Tibial artery (tissue), 4 donors: Measurements from ENCODE around the gene GATB.

Experiments
- DNase-seq, 2 donors: peaks; one replicate each; pipeline ENCODE4 v3.0.0-alpha.2; 2019
- H3K27ac ChIP-seq, 2 donors: fragments of 200-600 bp; sonication (generic) in 1 of 2; 1 replicate in 1 of 2; 2 replicates in 1 of 2; pipeline ENCODE4 v1.5.1; 2018 to 2019; ENCODE audit warnings: mild to moderate bottlenecking in 1 of 2
- H3K27me3 ChIP-seq, 2 donors: fragments of 200-600 bp; sonication (generic) in 1 of 2; one replicate each; pipeline versions ENCODE4 v1.5.1 to v1.6.0; 2016 to 2019
- H3K36me3 ChIP-seq, 3 donors: fragments of 200-600 bp; sonication (generic) in 2 of 3; one replicate each; pipeline ENCODE4 v1.5.1; 2016 to 2019; ENCODE audit warnings: mild to moderate bottlenecking in 2 of 3
- H3K4me1 ChIP-seq, 4 donors: fragments of 200-600 bp; sonication (generic) in 2 of 4; 1 replicate in 3 of 4; 2 replicates in 1 of 4; pipeline ENCODE4 v1.5.1; 2016 to 2019
- H3K4me3 ChIP-seq, 2 donors: fragments of 200-600 bp; sonication (generic) in 1 of 2; 1 replicate in 1 of 2; 2 replicates in 1 of 2; pipeline ENCODE4 v1.5.1; 2018 to 2019; ENCODE audit warnings: mild to moderate bottlenecking in 2 of 2
- H3K9me3 ChIP-seq, 3 donors: fragments of 200-600 bp; sonication (generic) in 1 of 3; one replicate each; pipeline ENCODE4 v1.5.1; 2016 to 2019
- intact Hi-C: fragments of 100-400 bp; cut with DNase I; formaldehyde crosslinking; loops from one replicate; pipeline ENCODE4 v1.15.0; 2023; ENCODE audit warnings: low total_unique reads
- TF ChIP-seq, protein P1 (sequence below), 2 experiments: fragments of 200-600 bp in 1 of 2; fragments of 450-650 bp in 1 of 2; IDR thresholded peaks; one replicate each; pipeline ENCODE4 v1.5.1; 2017 to 2019; ENCODE audit warnings: antibody characterized with exemption in 2 of 2, mild to moderate bottlenecking in 1 of 2, moderate library complexity in 1 of 2

Gene GATB

DNA sequence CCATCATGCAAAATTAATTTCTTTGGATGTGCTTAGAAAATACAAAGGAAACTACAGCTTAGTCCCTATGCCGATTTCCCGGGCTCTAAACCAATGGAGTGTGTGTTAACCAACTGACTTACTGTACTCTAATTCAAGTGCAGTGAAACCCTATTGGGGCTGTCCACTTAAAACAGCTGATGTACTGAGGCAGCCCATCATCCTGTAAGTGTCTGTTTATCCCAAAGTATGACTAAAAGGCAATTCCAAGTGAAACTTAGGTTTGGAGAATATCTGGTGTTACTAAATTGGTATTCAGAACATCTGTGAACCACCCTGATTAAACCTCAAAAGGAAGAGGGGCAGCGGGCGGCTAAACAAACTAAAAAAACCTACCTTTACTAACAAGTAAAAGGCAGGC, 79.7 kb downstream of the GATB start:
- Histone ChIP-seq H3K27me3 (no peaks in the 10 kb centered on the region), H3K4me3 (no peak overlapping the region), H3K4me1 (no peaks in the 10 kb centered on the region), H3K9me3 (no peaks in the 10 kb centered on the region), H3K27ac (no peak overlapping the region), H3K36me3 (peaks cover 0 to 37% (median 6%) of the 10 kb centered on the region in 3 donors)
- TF ChIP-seq, protein P1, sequence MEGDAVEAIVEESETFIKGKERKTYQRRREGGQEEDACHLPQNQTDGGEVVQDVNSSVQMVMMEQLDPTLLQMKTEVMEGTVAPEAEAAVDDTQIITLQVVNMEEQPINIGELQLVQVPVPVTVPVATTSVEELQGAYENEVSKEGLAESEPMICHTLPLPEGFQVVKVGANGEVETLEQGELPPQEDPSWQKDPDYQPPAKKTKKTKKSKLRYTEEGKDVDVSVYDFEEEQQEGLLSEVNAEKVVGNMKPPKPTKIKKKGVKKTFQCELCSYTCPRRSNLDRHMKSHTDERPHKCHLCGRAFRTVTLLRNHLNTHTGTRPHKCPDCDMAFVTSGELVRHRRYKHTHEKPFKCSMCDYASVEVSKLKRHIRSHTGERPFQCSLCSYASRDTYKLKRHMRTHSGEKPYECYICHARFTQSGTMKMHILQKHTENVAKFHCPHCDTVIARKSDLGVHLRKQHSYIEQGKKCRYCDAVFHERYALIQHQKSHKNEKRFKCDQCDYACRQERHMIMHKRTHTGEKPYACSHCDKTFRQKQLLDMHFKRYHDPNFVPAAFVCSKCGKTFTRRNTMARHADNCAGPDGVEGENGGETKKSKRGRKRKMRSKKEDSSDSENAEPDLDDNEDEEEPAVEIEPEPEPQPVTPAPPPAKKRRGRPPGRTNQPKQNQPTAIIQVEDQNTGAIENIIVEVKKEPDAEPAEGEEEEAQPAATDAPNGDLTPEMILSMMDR (IDR thresholded peaks at IDR 0.05) = no peak
- no peak for DNase-seq
- intact Hi-C loops = no loop called here

DNA sequence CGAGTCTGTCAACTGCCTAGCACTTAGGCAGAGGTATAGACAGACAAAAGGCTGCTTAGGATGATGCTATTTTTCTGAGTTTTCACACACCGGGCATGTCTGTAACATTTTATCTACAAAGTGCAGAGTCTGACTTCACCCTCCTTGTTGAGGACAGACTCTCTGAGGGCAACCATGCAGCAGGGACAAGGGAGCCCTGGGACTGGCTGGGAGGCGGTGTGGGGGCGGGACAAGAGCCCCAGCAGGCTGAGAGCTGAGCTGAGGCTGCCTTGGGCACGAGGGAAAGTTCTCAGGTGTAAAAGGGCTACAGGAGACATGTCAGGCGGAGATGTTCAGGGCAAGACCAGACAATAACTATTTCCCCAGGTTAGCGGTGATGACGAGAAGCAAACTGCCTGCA, 81.6 kb downstream of the GATB start:
- TF ChIP-seq, protein P1 (IDR thresholded peaks at IDR 0.05) = no peak
- H3K9me3 ChIP-seq = no peaks in the 10 kb centered on the region
- intact Hi-C loops = no loop called here

DNA sequence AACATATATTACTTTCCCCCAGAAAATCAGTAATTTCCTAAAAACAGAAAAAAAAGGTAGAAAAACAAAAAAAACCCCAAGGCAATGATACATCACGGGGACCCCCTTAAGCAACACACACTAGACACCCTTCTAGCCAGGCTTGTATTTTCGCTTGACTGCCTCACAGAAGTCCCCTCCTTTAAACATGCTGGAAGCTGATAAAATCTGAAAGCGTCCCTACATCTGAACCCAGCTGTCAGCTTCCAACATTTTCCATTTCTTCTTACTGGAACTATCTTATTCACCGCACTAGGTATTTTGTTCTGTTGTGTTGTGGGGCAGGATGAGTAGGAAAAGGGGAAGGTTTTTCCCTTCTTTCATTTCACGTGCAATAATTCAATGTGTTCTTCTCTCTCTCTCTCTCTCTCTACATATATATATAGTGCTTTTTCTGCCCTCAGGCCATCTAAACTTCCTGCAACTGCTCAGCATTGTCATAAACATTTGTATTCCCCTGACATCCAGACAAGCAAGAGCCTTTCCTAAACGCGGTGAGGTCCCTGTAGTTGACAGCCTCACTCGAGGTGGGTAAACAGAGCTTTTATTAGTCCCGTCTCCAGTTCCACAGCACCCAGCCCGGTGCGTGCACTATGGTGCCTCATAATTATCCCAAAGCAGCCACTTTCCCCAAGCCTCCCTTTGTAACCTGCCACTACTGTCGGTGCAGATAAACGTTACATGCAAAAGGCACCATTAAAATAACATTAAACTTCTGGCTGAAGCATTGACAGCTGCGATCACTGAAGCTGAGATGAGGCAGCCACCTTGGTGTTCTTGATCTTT, 82.5 kb downstream of the GATB start:
- no peaks in the 10 kb centered on the region for H3K9me3 ChIP-seq
- intact Hi-C loops = no loop called here

More for the DNA sequence above, 81.6 kb downstream of the GATB start:
- no peak for DNase-seq
- Histone ChIP-seq H3K4me1 (peaks cover 0 to 10% (median 5%) of the 10 kb centered on the region in 4 donors), H3K4me3 (no peak overlapping the region), H3K27ac (no peak overlapping the region), H3K27me3 (no peaks in the 10 kb centered on the region), H3K36me3 (peaks cover 0 to 37% (median 6%) of the 10 kb centered on the region in 3 donors)

DNA sequence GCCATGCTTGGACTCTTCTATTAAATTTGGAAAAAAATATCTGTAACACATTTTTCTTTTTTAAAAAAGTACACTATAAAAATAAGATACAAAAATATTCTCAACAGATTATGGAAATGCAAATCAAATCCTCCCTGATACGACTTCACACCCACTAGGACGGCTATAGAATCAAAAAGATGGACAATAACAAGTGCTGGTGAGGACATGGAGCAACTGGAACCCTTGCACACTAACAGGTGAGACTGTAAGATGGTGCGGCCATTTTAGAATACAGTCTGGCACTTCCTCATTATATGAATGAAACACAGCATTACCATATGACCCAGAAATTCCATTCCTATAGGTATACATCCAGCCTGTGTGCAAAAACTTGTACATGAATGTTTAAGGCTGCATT, 83.6 kb downstream of the GATB start:
- TF ChIP-seq, protein P1 (IDR thresholded peaks at IDR 0.05) = no peak
- intact Hi-C loops = no loop called here
- peaks cover 0 to 17% (median 5%) of the 10 kb centered on the region in 4 donors for H3K4me1 ChIP-seq

More for the DNA sequence above, 82.5 kb downstream of the GATB start:
- DNase-seq = no peak
- TF ChIP-seq, protein P1 (IDR thresholded peaks at IDR 0.05) = no peak
- Histone ChIP-seq H3K4me3 (no peak overlapping the region), H3K27ac (no peak overlapping the region), H3K36me3 (peaks cover 0 to 34% (median 6%) of the 10 kb centered on the region in 3 donors), H3K27me3 (no peaks in the 10 kb centered on the region), H3K4me1 (peaks cover 0 to 17% (median 5%) of the 10 kb centered on the region in 4 donors)

DNA sequence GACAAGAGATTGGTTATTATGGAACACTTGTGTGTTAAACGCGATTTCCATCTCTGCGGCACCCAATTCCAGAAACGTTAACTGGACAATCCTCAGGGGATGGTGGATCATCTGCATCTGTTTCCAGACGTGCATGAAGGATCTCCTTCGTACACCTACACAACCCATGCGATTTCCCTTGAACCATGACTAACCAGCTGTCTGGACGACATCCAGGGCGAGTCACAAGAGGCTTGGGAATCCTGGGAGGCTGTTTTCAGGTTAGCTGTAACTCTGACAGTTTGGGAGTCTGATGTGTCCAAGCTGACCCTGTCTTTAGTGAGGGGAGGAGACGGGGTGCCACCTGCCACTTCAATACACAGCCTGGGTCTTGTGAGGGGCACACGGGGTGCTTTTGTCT, 84.5 kb downstream of the GATB start:
- Histone ChIP-seq H3K36me3 (peaks cover 0 to 17% (median 0%) of the 10 kb centered on the region in 3 donors), H3K27me3 (no peaks in the 10 kb centered on the region), H3K4me1 (peaks cover 0 to 17% (median 5%) of the 10 kb centered on the region in 4 donors), H3K9me3 (no peaks in the 10 kb centered on the region), H3K27ac (no peak overlapping the region), H3K4me3 (no peak overlapping the region)
- TF ChIP-seq, protein P1 (IDR thresholded peaks at IDR 0.05) = no peak
- intact Hi-C loops = no loop called here
- no peak for DNase-seq

More for the DNA sequence above, 83.6 kb downstream of the GATB start:
- no peak overlapping the region for H3K27ac ChIP-seq
- H3K9me3 ChIP-seq = no peaks in the 10 kb centered on the region
- H3K27me3 ChIP-seq = no peaks in the 10 kb centered on the region
- no peak for DNase-seq
- no peak overlapping the region for H3K4me3 ChIP-seq
- H3K36me3 ChIP-seq = peaks cover 0 to 23% (median 2%) of the 10 kb centered on the region in 3 donors
